Mesothelial cell of epicardium (in vitro differentiated cells): Measurements from ENCODE around the gene SPATA6. TPM values are rescaled to one million over a fixed set of nuclear protein-coding genes. Genes with fewer than 3 reads are reported as not detected.

Source experiments
- DNase-seq, 2 experiments: peaks; one replicate each; pipeline ENCODE4 v3.0.0; 2021; ENCODE audit warnings: low spot score in 2 of 2; ENCODE audit not compliant: unreplicated experiment in 2 of 2
- H3K27ac Mint-ChIP-seq: 2 replicates; pipeline ENCODE4 v1.8.0; 2021; ENCODE audit warnings: mixed read lengths
- H3K27me3 Mint-ChIP-seq: 2 replicates; pipeline ENCODE4 v1.8.0; 2021; ENCODE audit warnings: low read depth, mixed read lengths
- H3K36me3 Mint-ChIP-seq: 2 replicates; pipeline ENCODE4 v1.8.0; 2021; ENCODE audit warnings: mixed read lengths
- H3K4me1 Mint-ChIP-seq: 2 replicates; pipeline ENCODE4 v1.8.0; 2021; ENCODE audit warnings: mixed read lengths
- H3K4me3 Mint-ChIP-seq: 2 replicates; pipeline ENCODE4 v1.8.0; 2021; ENCODE audit warnings: mild to moderate bottlenecking, moderate library complexity, mixed read lengths
- H3K9me3 Mint-ChIP-seq: 2 replicates; pipeline ENCODE4 v1.8.0; 2021; ENCODE audit warnings: mixed read lengths
- CTCF ChIP-seq: fragments of 200-600 bp; sonication (generic); IDR thresholded peaks from one replicate; pipeline ENCODE4 v1.5.0; 2021; ENCODE audit warnings: antibody characterized with exemption; ENCODE audit not compliant: unreplicated experiment
- total RNA-seq: library from RNA; stranded (reverse); gene quantifications from 3 replicates; pipeline ENCODE4 v1.2.1, GENCODE V29; 2021

SPATA6 gene
- total RNA-seq, 1 donor from 2014 or later: 17.9 TPM

GRCh38 chr1:48266576-48266975 lies 205.4 kb downstream of the SPATA6 start:
- DNase-seq: no peak
- no peaks in the 10 kb centered on the region for H3K4me1 Mint-ChIP-seq
- TF ChIP-seq CTCF: no peak
- H3K36me3 Mint-ChIP-seq: no peaks in the 10 kb centered on the region
- H3K27ac Mint-ChIP-seq: no peak overlapping the region
- H3K27me3 Mint-ChIP-seq: peaks cover 6% of the 10 kb centered on the region
- H3K4me3 Mint-ChIP-seq: no peak overlapping the region
- H3K9me3 Mint-ChIP-seq: peaks cover 8% of the 10 kb centered on the region

- Mint-ChIP-seq H3K36me3 (no peaks in the 10 kb centered on the region), H3K27me3 (peaks cover 14% of the 10 kb centered on the region), H3K4me3 (no peak overlapping the region), H3K27ac (no peak overlapping the region), H3K9me3 (peaks cover 3% of the 10 kb centered on the region), H3K4me1 (no peaks in the 10 kb centered on the region)
- no peak for TF ChIP-seq CTCF
- no peak for DNase-seq
Measured at GRCh38 chr1:48263041-48263440, 209.0 kb downstream of the SPATA6 start.

- Mint-ChIP-seq H3K27me3 (peaks cover 19% of the 10 kb centered on the region), H3K4me3 (no peak overlapping the region), H3K27ac (no peak overlapping the region), H3K4me1 (no peaks in the 10 kb centered on the region), H3K9me3 (peaks cover 3% of the 10 kb centered on the region), H3K36me3 (no peaks in the 10 kb centered on the region)
- DNase-seq: no peak
- no peak for TF ChIP-seq CTCF
Measured at GRCh38 chr1:48261881-48262400, 210.1 kb downstream of the SPATA6 start.

GRCh38 chr1:48258106-48258505 lies 213.9 kb downstream of the SPATA6 start:
- no peaks in the 10 kb centered on the region for H3K9me3 Mint-ChIP-seq
- H3K36me3 Mint-ChIP-seq: no peaks in the 10 kb centered on the region
- no peak for TF ChIP-seq CTCF
- H3K27ac Mint-ChIP-seq: no peak overlapping the region
- H3K27me3 Mint-ChIP-seq: peaks cover 41% of the 10 kb centered on the region
- H3K4me1 Mint-ChIP-seq: no peaks in the 10 kb centered on the region
- no peak overlapping the region for H3K4me3 Mint-ChIP-seq
- DNase-seq: no peak

GRCh38 chr1:48254254-48254653 lies 217.8 kb downstream of the SPATA6 start:
- DNase-seq: no peak
- no peaks in the 10 kb centered on the region for H3K4me1 Mint-ChIP-seq
- no peak for TF ChIP-seq CTCF
- H3K4me3 Mint-ChIP-seq: no peak overlapping the region
- H3K36me3 Mint-ChIP-seq: no peaks in the 10 kb centered on the region
- H3K27me3 Mint-ChIP-seq: peaks cover 35% of the 10 kb centered on the region
- H3K27ac Mint-ChIP-seq: no peak overlapping the region
- H3K9me3 Mint-ChIP-seq: no peaks in the 10 kb centered on the region

- no peak overlapping the region for H3K27ac Mint-ChIP-seq
- no peaks in the 10 kb centered on the region for H3K4me1 Mint-ChIP-seq
- peaks cover 40% of the 10 kb centered on the region for H3K27me3 Mint-ChIP-seq
- H3K36me3 Mint-ChIP-seq: no peaks in the 10 kb centered on the region
- no peak for TF ChIP-seq CTCF
- no peaks in the 10 kb centered on the region for H3K9me3 Mint-ChIP-seq
- no peak overlapping the region for H3K4me3 Mint-ChIP-seq
- no peak for DNase-seq
Measured at GRCh38 chr1:48251821-48252220, 220.2 kb downstream of the SPATA6 start.
